HG03575 (cell line): ENCODE measurements around the gene ARHGEF17.

Experiments
- ATAC-seq: cut with Tn5 transposase; IDR thresholded peaks from one replicate; pipeline ENCODE4 v1.9.1; 2021; ENCODE audit not compliant: unreplicated experiment, insufficient number of reproducible peaks, low FRiP score; ENCODE audit errors: extremely low read depth

The ARHGEF17 gene

GRCh38 chr11:73308961-73309919 lies 1.2 kb downstream of the ARHGEF17 start:
- no peak for ATAC-seq

GRCh38 chr11:73310076-73310475 lies 2.0 kb downstream of the ARHGEF17 start:
- ATAC-seq: no peak

- no peak for ATAC-seq
Measured at GRCh38 chr11:73310661-73311393, 2.8 kb downstream of the ARHGEF17 start.

- no peak for ATAC-seq
Measured at GRCh38 chr11:73311394-73311869, 3.4 kb downstream of the ARHGEF17 start.

GRCh38 chr11:73312036-73312435 lies 4.0 kb downstream of the ARHGEF17 start:
- no peak for ATAC-seq

- ATAC-seq: no peak
Measured at GRCh38 chr11:73312851-73313327, 4.8 kb downstream of the ARHGEF17 start.

GRCh38 chr11:73313652-73314051 lies 5.6 kb downstream of the ARHGEF17 start:
- ATAC-seq: no peak

GRCh38 chr11:73314117-73314961 lies 6.3 kb downstream of the ARHGEF17 start:
- no peak for ATAC-seq

GRCh38 chr11:73315293-73316020 lies 7.4 kb downstream of the ARHGEF17 start:
- no peak for ATAC-seq

GRCh38 chr11:73316422-73316821 lies 8.3 kb downstream of the ARHGEF17 start:
- no peak for ATAC-seq

GRCh38 chr11:73317373-73317772 lies 9.3 kb downstream of the ARHGEF17 start:
- no peak for ATAC-seq

GRCh38 chr11:73317803-73318202 lies 9.7 kb downstream of the ARHGEF17 start:
- no peak for ATAC-seq

- ATAC-seq: no peak
Measured at GRCh38 chr11:73318501-73319011, 10.5 kb downstream of the ARHGEF17 start.

- ATAC-seq: no peak
Measured at GRCh38 chr11:73320763-73321603, 12.9 kb downstream of the ARHGEF17 start.

GRCh38 chr11:73321604-73322381 lies 13.7 kb downstream of the ARHGEF17 start:
- ATAC-seq: no peak

GRCh38 chr11:73322382-73323306 lies 14.6 kb downstream of the ARHGEF17 start:
- ATAC-seq: no peak
